Measurements from ENCODE around the gene XCR1.

XCR1 gene

DNA sequence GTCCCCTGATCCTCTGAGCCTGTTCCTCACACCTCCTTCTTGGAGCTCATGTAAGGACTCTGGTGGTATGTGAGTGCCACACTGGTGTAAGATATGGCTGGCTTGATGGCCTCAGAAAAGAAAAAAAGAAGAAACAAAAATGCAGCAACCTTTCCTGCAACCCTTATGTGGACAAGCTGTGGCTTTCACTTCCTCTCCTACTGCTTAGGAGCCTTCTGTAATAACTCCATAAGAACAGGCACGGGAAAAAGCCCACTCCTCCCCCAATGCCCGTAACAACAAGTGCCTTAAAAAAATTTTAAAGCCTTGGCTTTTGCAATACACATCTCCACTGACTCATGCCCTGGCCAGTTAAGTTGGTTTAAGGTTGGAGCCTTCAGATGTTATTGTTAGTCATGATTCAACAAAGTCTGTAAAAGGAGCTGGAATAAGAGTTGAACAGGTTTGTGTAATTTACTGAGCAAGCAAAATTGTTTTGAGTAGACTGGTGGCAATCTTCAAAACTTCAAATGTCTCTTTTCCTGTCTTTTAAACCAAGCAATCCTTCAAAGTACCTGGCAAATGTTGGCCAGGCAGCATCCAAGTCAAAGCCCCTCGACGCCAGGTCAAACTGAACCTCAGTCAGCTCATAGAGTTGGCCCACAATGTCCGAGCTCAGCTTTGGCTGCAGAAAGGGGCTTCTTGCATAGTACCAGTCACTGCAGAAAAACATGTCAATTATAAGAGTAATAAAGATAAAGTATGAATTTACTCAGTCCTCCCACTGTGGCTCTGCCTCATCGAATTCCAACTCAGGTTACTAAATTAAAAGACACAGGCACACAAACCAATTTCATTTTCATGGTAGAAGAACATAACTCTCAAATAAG, 54.5 kb downstream of the XCR1 start:
- peak; percentile 86 for DNase-seq (ENCODE audit: low read depth)
- TF ChIP-seq CTCF (conservative IDR thresholded peaks at IDR 0.05; ENCODE audit: low read length): no peak
- no peak overlapping the region for H3K4me3 ChIP-seq (ENCODE audit: low read length)

GRCh38 chr3:45969953-45970352, 57.3 kb downstream of the XCR1 start:
- DNase-seq (ENCODE audit: low read depth): no peak
- H3K4me3 ChIP-seq (ENCODE audit: low read length): no peak overlapping the region
- no peak for TF ChIP-seq CTCF (conservative IDR thresholded peaks at IDR 0.05; ENCODE audit: low read length)

- DNase-seq (ENCODE audit: low read depth): no peak
- no peak overlapping the region for H3K4me3 ChIP-seq (ENCODE audit: low read length)
- TF ChIP-seq CTCF (conservative IDR thresholded peaks at IDR 0.05; ENCODE audit: low read length): no peak
Measured at GRCh38 chr3:45969116-45969515, 58.2 kb downstream of the XCR1 start.

GRCh38 chr3:45968706-45969105, 58.6 kb downstream of the XCR1 start:
- no peak for TF ChIP-seq CTCF (conservative IDR thresholded peaks at IDR 0.05; ENCODE audit: low read length)
- no peak overlapping the region for H3K4me3 ChIP-seq (ENCODE audit: low read length)
- DNase-seq (ENCODE audit: low read depth): peak; percentile 66

- DNase-seq (ENCODE audit: low read depth): no peak
- no peak for TF ChIP-seq CTCF (conservative IDR thresholded peaks at IDR 0.05; ENCODE audit: low read length)
Measured at GRCh38 chr3:45968149-45968548, 59.1 kb downstream of the XCR1 start.

DNA sequence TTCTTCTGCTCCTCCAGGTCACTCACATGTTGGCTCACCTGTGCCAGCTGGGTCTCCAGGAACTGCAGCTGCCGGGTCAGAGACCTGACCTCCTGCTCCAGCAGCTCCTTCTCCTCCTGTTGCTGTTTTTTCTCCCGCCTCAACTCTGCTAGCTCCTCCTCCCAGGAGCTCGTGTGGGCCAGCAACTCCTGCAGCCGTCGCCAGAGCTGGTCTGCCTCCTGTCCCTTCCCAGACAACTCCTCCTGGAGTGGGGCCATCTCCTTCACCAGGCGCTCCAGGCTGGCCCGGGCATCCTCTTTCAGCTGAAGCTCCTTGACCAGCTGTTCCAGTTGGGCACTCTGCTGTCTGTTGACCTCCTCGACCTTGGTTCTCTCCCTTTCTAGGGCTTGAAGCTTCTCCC, 59.6 kb downstream of the XCR1 start:
- no peak overlapping the region for H3K4me3 ChIP-seq (ENCODE audit: low read length)
- DNase-seq (ENCODE audit: low read depth): no peak
- no peak for TF ChIP-seq CTCF (conservative IDR thresholded peaks at IDR 0.05; ENCODE audit: low read length)

More at GRCh38 chr3:45968149-45968548, 59.1 kb downstream of the XCR1 start:
- H3K4me3 ChIP-seq (ENCODE audit: low read length): no peak overlapping the region
